GM19324 (cell line): ENCODE results near the gene ATXN3L.

Experiments used
- ATAC-seq: cut with Tn5 transposase; IDR thresholded peaks from one replicate; pipeline ENCODE4 v1.9.1; 2021; ENCODE audit warnings: mild to moderate bottlenecking, moderate library complexity; ENCODE audit not compliant: unreplicated experiment, low FRiP score

Gene ATXN3L

DNA sequence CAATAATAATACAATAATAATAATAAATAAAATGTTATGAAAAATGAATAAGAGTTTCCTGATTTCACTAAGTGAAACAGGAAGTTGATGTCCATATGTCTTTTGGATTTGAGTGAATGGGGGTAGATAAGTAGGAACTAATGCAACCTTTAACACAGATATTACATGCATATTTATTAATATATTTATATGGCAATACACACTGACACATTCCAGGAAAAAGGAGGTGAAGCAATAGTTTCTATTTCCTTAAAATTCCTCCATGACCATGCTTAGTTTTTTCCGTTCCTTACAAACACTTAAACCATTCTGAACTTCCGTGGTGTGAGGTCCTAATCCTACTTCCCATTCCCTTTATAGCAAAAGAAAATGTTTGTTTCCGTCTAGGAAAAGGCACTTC, 48.3 kb downstream of the ATXN3L start:
- no peak for ATAC-seq

DNA sequence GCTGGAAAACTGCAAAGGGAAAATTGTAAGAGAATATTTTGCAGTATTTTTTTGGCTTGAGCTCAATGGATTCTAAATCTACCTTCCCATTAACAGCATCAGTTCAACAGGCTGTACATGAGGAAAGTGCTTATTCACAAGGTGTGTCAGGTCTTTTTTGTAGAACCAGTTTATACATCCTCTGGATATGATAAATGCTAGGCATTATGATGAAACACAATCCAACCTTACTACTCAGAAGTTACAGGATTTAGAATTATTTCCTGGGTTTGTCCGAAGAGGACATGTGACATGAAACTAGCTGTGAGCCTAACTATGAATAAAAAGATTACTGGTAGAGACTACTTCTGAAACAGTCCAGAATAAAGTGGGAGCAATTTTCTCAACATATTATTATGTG, 49.5 kb downstream of the ATXN3L start:
- ATAC-seq = no peak

DNA sequence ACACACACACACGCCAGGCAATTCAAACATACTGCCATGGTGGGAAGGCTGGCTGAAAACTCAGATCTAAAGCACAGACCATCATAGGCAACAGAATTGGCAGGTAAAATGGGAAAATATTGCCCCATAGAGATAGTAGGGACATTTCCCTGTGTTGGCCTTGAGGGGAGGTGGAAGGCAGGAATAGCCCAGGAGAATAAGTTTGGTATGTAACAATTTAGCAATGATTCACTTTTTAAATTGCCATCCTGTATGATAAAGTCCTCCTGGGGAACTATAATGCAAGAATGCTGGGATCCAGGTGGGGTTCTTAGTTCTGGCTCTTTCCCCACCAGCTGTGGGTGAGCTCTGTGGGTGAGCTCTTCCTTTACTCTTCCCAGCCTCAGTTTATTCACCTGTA, 51.0 kb downstream of the ATXN3L start:
- no peak for ATAC-seq
